Activated naive CD8-positive, alpha-beta T cell treated with anti-CD3 and anti-CD28 coated beads for 36 hours (primary cell): Measurements from ENCODE around the gene MAGEA4. TPM values are rescaled to one million over a fixed set of nuclear protein-coding genes. Genes with fewer than 3 reads are reported as not detected.

ENCODE experiments used
- DNase-seq: peaks from one replicate; pipeline ENCODE4 v3.0.0; 2021
- H3K27ac Mint-ChIP-seq: one replicate; pipeline ENCODE4 v1.8.0; 2022; ENCODE audit warnings: mild to moderate bottlenecking, moderate library complexity, mixed read lengths
- H3K27me3 Mint-ChIP-seq: one replicate; pipeline ENCODE4 v1.8.0; 2022; ENCODE audit warnings: mild to moderate bottlenecking, mixed read lengths
- H3K36me3 Mint-ChIP-seq: one replicate; pipeline ENCODE4 v1.8.0; 2021; ENCODE audit warnings: mild to moderate bottlenecking, mixed read lengths
- H3K4me1 Mint-ChIP-seq: one replicate; pipeline ENCODE4 v1.8.0; 2021; ENCODE audit warnings: mixed read lengths
- H3K4me3 Mint-ChIP-seq: one replicate; pipeline ENCODE4 v1.8.0; 2022; ENCODE audit warnings: mild to moderate bottlenecking, moderate library complexity, mixed read lengths
- H3K9me3 Mint-ChIP-seq: one replicate; pipeline ENCODE4 v1.8.0; 2022; ENCODE audit warnings: mixed read lengths
- total RNA-seq, 2 experiments: library from RNA; stranded (reverse); gene quantifications; one replicate each; pipeline ENCODE4 v1.2.3, GENCODE V29; 2021

MAGEA4 gene, protein sequence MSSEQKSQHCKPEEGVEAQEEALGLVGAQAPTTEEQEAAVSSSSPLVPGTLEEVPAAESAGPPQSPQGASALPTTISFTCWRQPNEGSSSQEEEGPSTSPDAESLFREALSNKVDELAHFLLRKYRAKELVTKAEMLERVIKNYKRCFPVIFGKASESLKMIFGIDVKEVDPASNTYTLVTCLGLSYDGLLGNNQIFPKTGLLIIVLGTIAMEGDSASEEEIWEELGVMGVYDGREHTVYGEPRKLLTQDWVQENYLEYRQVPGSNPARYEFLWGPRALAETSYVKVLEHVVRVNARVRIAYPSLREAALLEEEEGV
- not detected for total RNA-seq

DNA sequence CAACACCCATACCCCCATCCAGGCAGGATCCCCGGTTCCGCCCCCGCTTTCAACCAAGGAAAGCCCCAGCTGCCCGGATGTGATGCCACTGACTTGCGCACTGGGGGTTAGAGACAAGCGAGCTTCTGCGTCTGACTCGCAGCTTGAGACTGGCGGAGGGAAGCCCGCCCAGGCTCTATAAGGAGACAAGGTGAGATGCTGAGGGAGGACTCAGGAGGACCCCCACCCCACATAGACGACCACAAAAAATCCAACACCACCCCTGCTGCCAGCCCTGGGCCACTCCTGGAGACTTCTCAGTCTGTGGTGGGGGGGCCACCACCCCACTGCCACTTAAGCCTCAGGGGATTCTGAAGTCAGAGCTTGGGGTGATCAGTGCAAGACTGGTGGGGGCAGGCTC lies at the start of gene MAGEA4:
Gene MAGEA4, plus strand, starts transcription at position 110 of the 400 bp plus-strand sequence. CDS start 10,776 bp downstream, outside the sequence.
- H3K27ac Mint-ChIP-seq = no peak within 1 kb of the TSS
- no peak for DNase-seq
- no peaks in the 10 kb centered on the region for H3K4me1 Mint-ChIP-seq
- no peaks in the 10 kb centered on the region for H3K36me3 Mint-ChIP-seq
- H3K4me3 Mint-ChIP-seq = no peak within 1 kb of the TSS
- no peaks in the 10 kb centered on the region for H3K27me3 Mint-ChIP-seq
- no peaks in the 10 kb centered on the region for H3K9me3 Mint-ChIP-seq

DNA sequence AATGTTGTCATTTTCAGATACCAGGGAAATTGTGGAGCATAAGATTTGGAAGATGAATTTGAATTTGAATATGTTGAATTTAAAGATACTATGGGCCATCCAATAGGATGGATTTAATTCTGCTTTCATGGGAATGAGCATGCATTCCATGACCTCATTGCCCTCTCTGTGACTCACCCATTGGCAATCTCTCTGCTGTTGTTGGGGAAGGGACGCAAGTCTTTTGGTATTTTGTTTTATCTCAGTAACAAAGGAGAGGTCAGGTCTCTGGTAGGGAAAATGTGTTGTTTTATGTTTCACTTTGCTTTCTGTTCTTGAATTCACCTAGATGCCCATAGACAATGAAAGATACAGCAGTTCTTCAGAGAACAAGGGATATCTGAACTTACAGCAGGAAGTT lies 42.1 kb upstream of the MAGEA4 start:
- H3K4me1 Mint-ChIP-seq = no peaks in the 10 kb centered on the region
- peaks cover 5% of the 10 kb centered on the region for H3K27me3 Mint-ChIP-seq
- no peak overlapping the region for H3K4me3 Mint-ChIP-seq

DNA sequence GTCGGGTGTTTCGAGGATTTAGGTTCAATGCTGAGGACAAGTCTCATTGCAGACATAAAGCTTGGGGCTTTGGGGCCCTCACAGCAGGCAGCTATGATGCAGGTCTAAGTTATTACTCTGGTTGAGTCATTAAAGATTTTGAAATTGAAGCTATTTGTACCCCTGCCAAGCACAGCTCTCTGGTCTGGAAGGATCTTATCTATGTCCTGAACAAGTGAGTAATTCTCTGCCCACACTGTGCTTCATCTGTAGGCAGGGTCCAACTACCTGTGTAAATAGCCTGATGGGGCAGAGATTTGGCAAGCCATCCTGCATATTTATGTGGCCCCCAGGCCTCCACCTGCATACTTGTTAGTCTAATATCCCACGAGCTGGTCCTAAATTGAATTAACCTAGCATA lies 41.4 kb upstream of the MAGEA4 start:
- Mint-ChIP-seq H3K36me3 (no peaks in the 10 kb centered on the region), H3K27ac (no peak overlapping the region), H3K4me1 (no peaks in the 10 kb centered on the region), H3K27me3 (peaks cover 5% of the 10 kb centered on the region), H3K9me3 (peaks cover 3% of the 10 kb centered on the region), H3K4me3 (no peak overlapping the region)
- DNase-seq = no peak

More for the DNA sequence above, 42.1 kb upstream of the MAGEA4 start:
- no peaks in the 10 kb centered on the region for H3K36me3 Mint-ChIP-seq
- no peak overlapping the region for H3K27ac Mint-ChIP-seq
- peaks cover 3% of the 10 kb centered on the region for H3K9me3 Mint-ChIP-seq
- no peak for DNase-seq

DNA sequence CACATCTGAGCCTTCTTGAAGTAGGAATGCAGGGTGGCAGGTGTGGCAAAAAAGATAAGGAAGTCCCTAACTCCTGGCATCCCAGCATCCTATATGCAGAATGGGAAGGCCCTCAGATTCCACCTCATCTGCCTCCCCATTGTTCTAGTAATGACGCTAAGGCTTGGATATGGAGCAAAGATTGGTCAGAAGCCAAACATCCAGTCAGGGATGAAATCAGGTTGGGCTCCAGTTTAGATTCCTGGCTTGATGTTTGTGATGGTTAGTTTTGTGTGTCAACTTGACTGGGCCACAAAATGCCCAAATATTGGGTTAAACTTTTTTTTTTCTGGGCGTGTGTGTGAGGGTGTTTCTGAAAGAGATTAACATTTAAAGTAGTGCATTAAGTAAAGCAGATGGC lies 39.6 kb upstream of the MAGEA4 start:
- DNase-seq = no peak
- Mint-ChIP-seq H3K9me3 (peaks cover 2% of the 10 kb centered on the region), H3K4me3 (no peak overlapping the region), H3K4me1 (no peaks in the 10 kb centered on the region), H3K27ac (no peak overlapping the region), H3K27me3 (peaks cover 5% of the 10 kb centered on the region), H3K36me3 (no peaks in the 10 kb centered on the region)

DNA sequence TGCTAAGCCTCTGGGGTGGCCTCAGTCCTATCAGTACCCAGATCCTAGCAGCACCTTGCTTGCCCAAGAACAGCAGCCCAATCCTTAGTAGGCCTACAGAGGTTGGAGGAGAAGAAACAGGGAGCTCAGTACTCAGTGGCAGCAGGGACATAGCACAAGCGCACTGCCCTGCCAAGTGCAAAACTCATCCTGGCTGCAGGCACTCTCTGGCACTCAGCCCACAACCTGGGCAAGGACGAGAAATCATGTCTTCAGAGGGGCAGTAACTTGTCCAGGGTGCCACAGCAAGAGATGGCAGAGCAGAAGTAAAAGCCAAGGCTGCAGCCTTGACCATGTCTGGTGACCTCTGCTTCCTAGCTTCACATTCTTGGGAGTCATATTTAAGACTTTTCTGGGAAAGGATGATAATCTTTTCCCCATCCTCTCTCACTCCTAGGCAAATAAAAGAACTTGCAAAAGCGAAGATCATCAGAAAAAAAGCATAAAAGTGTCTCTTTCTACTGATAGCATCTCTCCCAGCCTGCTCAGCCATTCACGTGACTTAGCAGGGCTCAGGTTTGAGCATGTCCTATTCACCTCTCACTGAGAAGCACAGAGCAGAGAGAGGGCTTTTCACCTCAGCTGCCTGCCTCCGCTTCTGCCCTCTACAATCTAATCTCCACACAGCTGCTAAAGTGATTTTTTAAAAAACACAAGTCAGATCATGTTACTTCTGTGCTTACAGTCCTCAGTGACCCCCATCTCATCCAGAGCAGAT lies 37.2 kb upstream of the MAGEA4 start:
- no peaks in the 10 kb centered on the region for H3K9me3 Mint-ChIP-seq

DNA sequence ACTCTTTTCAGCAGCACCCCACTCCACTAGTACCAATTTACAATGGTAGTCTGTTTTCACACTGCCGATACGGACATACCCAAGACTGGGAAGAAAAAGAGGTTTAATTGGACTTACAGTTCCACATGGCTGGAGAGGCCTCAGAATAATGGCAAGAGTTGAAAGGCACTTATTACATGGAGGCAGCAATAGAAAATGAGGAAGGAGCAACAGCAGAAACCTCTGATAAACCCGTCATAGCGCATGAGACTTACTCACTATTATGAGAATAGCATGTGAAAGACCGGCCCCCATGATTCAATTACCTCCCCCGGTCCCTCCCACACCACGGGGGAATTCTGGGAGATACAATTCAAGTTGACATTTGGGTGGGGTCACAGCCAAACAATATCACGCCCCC lies 34.1 kb upstream of the MAGEA4 start:
- DNase-seq = no peak
- no peaks in the 10 kb centered on the region for H3K36me3 Mint-ChIP-seq
- no peak overlapping the region for H3K27ac Mint-ChIP-seq
- H3K9me3 Mint-ChIP-seq = peaks cover 1% of the 10 kb centered on the region
- no peaks in the 10 kb centered on the region for H3K4me1 Mint-ChIP-seq
- H3K4me3 Mint-ChIP-seq = no peak overlapping the region
- H3K27me3 Mint-ChIP-seq = no peaks in the 10 kb centered on the region

More for the DNA sequence above, 37.2 kb upstream of the MAGEA4 start:
- no peak overlapping the region for H3K4me3 Mint-ChIP-seq
- no peak for DNase-seq
- H3K27ac Mint-ChIP-seq = no peak overlapping the region
- no peaks in the 10 kb centered on the region for H3K4me1 Mint-ChIP-seq
- H3K27me3 Mint-ChIP-seq = peaks cover 5% of the 10 kb centered on the region
- H3K36me3 Mint-ChIP-seq = no peaks in the 10 kb centered on the region

DNA sequence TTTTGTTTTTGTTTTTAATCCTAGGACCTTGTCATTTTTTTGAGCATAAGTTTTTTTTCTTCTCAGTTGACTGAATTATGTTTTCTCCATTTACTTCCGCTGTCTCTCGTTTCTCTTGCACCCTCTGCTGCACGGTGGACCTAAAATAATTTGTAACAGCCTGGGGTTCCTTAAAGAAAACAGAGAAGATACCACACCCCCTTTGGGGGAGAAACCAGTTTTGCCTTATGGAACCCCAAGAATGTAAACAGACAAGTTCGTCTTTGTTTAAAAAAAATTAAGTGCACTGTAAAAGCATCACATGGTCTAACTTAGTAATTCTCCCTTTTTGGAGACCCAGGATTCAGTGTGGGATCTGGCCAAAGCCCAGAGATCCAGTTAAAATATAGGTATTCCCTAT lies 32.8 kb upstream of the MAGEA4 start:
- peaks cover 1% of the 10 kb centered on the region for H3K9me3 Mint-ChIP-seq
- H3K27ac Mint-ChIP-seq = no peak overlapping the region
- no peak for DNase-seq
- H3K36me3 Mint-ChIP-seq = no peaks in the 10 kb centered on the region
- no peak overlapping the region for H3K4me3 Mint-ChIP-seq
- H3K4me1 Mint-ChIP-seq = no peaks in the 10 kb centered on the region
- H3K27me3 Mint-ChIP-seq = no peaks in the 10 kb centered on the region

DNA sequence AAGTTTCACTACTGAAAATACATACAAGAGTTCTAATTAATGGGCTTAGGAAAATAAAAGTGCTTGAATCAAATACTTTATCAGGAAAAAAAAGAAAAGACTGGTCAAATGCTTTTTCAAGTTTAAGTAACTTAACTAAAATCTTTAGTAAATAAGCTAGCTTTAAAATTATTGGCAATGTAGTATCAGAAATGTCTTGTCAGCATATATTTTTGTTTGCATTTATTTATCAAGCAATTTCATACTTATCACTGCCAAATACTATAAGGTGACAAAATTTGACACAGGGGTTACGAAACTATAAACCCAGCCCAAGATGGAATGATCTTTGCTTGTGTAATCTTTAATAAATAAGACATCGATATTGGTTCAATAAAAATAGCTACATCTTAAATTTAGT lies 31.8 kb upstream of the MAGEA4 start:
- Mint-ChIP-seq H3K27me3 (no peaks in the 10 kb centered on the region), H3K4me3 (no peak overlapping the region), H3K36me3 (no peaks in the 10 kb centered on the region), H3K4me1 (no peaks in the 10 kb centered on the region), H3K9me3 (peaks cover 1% of the 10 kb centered on the region), H3K27ac (no peak overlapping the region)
- DNase-seq = no peak

DNA sequence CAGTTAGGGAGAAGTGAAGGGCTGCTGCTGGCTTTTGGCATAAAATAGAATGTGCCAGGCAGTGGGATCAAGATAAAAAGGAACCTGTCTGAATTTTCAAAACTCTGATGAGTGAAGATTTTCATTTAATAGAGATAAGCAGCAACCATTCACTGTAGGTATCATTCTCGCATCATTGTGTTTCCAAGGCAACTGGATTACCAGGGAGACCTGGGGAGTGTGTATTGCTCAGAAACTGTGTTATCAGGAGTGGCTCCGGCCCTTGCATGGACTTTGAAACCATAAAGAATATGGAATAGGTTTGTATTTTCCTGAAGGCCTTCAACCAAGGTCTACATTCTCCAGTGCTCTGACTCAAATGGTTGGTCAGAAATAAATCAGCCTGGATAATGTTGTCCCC lies 23.3 kb upstream of the MAGEA4 start:
- no peak for DNase-seq
- Mint-ChIP-seq H3K9me3 (no peaks in the 10 kb centered on the region), H3K4me1 (no peaks in the 10 kb centered on the region), H3K4me3 (no peak overlapping the region), H3K27me3 (no peaks in the 10 kb centered on the region), H3K27ac (no peak overlapping the region), H3K36me3 (no peaks in the 10 kb centered on the region)

DNA sequence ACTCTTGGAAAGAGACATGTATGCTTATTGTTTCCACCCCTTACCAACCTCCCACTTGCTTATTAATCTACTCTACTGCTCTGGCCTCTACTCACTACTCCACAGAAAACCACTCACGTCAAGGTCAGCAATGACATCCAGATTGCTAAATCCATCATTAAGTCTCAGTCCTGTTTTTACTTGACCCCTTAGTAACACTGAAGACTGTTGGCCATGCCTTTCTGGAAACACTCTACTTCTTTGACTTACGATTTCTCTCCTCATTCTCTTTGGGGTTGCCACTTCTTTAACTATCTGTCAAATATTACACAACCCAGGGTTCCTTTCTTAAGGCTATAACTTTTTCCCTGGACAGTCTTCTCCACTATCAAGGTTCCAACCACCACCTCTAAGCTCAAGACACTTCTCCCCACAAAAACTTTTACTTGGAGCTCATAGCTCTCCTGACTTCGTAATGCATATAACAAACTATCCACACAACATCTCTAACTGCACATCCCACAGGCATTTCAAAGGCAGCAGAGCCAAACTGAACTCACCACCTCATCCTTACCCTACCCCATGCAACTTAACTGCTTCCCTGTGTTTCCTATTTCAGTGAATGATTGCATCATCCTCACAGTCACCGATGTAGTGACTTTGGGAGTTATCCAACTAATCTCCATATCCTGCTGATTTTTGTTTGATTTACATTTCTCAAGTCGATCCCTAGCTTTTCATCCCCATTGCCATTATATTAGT lies 15.8 kb upstream of the MAGEA4 start:
- no peak for DNase-seq
- no peaks in the 10 kb centered on the region for H3K36me3 Mint-ChIP-seq
- no peaks in the 10 kb centered on the region for H3K9me3 Mint-ChIP-seq
- no peak overlapping the region for H3K27ac Mint-ChIP-seq
- no peaks in the 10 kb centered on the region for H3K4me1 Mint-ChIP-seq
- H3K4me3 Mint-ChIP-seq = no peak overlapping the region
- H3K27me3 Mint-ChIP-seq = peaks cover 2% of the 10 kb centered on the region

DNA sequence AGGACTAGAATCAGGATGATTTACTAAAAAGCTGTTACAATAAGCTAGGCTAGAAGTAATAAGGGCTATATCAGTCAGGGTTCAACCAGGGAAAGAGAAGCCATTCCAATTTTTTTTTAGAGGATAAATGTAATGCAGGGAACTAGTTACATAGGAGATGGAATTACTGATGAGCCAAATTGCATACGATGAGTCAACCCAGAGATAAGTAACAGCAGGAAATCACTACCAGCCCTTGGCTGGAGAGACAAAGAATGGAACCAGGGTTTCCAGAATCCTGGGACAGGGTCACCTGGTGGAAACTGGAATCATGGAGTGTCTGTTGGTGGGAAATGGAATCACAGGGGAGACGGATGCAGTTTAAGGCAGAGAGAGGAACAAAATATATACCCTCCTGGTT lies 13.1 kb upstream of the MAGEA4 start:
- H3K4me3 Mint-ChIP-seq = no peak overlapping the region
- no peak overlapping the region for H3K27ac Mint-ChIP-seq
- no peak for DNase-seq
- H3K36me3 Mint-ChIP-seq = no peaks in the 10 kb centered on the region
- no peaks in the 10 kb centered on the region for H3K9me3 Mint-ChIP-seq
- H3K4me1 Mint-ChIP-seq = no peaks in the 10 kb centered on the region
- peaks cover 3% of the 10 kb centered on the region for H3K27me3 Mint-ChIP-seq

DNA sequence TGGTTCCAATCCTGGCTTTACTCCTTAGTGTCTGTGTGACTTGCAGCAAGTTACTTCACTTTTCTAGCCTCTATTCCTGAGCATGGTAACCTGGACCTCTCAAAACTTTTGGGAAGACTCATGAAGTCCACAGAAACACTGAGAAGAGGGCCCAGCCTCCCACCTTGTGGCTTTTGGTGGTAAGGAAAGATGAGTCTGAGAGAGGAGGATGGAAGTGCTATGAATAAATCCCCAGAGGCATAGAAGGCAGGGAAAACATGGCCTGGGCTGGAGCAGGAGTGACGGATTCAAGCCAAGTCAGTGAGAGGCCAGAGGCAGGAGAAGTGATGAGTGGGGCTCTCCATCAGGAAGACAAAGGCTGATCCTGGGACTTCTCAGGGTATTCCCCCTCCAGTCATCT lies 10.9 kb upstream of the MAGEA4 start:
- Mint-ChIP-seq H3K4me3 (no peak overlapping the region), H3K27ac (no peak overlapping the region), H3K27me3 (peaks cover 3% of the 10 kb centered on the region), H3K36me3 (no peaks in the 10 kb centered on the region), H3K9me3 (no peaks in the 10 kb centered on the region), H3K4me1 (no peaks in the 10 kb centered on the region)
- DNase-seq = no peak

DNA sequence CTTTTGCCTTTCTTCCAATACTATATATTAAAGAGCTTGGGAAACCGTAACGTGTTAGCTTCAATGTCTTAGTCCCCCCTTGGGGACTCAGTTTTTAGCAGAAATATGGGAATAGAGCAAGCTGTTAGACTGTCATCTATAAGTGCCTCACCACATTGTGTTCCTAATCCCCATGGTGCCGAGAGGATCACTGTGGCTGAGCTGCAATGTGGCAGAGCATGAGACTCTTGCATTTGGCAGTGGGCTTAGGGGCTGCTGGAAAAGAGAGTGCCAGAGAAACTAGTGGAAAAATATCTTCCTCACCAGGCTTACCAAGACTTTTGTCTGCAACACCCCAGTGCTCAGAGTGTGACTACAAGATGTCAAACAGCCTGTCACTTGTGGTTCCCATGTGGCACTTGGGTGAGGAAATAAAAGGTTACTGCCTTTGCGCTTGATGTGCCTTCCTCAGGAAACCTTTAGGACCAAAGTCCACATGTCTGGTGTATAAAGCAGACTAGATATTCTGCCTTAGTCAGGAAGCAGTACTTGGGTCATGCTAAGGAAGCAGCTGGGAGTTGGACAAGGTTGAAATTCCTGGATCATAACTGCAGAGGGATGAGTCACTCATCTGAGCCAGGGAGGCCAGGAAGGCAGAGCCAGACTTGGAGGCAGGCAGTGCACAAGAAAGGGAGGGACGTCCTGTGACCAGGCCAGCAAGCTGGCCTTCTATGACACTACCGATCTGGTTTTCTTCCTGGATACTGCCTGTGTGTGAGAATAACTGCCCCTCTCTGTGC lies 9.7 kb upstream of the MAGEA4 start:
- Mint-ChIP-seq H3K36me3 (no peaks in the 10 kb centered on the region), H3K9me3 (no peaks in the 10 kb centered on the region), H3K4me1 (no peaks in the 10 kb centered on the region), H3K27me3 (peaks cover 3% of the 10 kb centered on the region), H3K27ac (no peak overlapping the region), H3K4me3 (no peak overlapping the region)
- no peak for DNase-seq

DNA sequence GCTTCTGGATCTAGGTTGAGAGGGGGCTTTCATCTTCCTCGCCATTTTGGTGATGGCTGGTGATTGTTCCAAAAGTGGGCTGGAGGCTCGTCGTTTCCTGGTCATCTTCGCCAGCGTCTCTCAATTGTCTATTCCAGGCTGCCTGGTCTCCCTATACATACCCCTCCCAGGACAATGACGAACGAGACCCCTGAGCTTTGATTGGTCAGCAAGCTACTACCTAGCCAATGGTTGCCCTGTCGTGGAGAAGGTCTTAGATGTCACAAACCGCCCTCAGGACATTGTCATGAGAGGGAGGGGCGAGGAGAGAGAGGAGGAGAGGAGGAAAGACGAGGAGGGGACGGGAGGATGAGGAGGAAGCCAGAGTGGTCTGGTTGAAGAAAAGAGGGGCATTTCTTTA lies 7.7 kb upstream of the MAGEA4 start:
- Mint-ChIP-seq H3K27ac (no peak overlapping the region), H3K4me1 (no peaks in the 10 kb centered on the region), H3K36me3 (no peaks in the 10 kb centered on the region), H3K27me3 (peaks cover 3% of the 10 kb centered on the region), H3K9me3 (no peaks in the 10 kb centered on the region), H3K4me3 (no peak overlapping the region)
- no peak for DNase-seq

DNA sequence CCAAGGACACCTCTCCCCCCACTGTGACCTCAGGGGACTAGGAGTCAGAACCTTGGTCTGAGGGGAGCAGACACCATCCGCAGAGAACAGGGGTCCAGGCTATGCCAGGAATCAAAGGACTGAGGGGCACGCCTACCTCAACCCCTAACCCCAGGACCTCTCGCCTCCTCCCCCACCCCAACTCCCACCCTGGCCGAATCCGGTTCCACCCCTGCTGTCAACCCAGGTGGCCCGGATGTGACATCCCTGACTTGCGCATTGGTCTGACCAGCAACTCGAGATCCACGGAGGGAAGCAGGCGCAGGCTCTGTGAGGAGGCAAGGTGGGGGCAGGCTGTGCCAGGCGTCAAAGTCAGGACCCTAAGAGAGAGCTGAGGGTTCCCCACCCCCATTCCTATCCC lies 468 bp upstream of the MAGEA4 start:
- no peak overlapping the region for H3K4me3 Mint-ChIP-seq
- no peaks in the 10 kb centered on the region for H3K27me3 Mint-ChIP-seq
- no peak for DNase-seq
- no peaks in the 10 kb centered on the region for H3K4me1 Mint-ChIP-seq
- no peaks in the 10 kb centered on the region for H3K9me3 Mint-ChIP-seq
- no peaks in the 10 kb centered on the region for H3K36me3 Mint-ChIP-seq
- no peak overlapping the region for H3K27ac Mint-ChIP-seq
